ENCODE results near the gene TRABD2A.

DNA sequence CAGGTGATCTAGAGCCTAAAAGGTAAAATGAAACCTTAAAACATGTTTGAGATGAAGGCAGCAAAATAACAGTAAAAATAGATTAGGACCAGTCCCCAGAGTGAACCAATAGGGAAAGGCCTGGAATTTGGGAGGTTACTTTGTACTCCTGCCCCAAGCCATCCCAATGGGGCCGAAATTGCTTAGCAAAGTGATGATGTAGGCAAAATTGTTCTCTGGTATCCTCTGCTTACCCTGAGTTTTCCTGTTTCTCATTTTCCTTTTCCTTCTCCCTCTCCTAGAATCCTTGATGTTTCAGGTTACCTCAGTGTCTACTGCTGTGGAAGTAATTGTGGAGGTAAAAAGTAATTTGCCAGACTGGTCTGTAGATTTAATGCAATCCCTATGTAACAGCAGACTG lies 92.9 kb downstream of the TRABD2A start:
- TF ChIP-seq CTCF (IDR thresholded peaks at IDR 0.05 in 2 of 3, conservative IDR thresholded peaks at IDR 0.05 in 1 of 3; ENCODE audit: borderline replicate concordance in 1 of 3, insufficient read depth in 1 of 3, low read depth in 2 of 3, low read length in 2 of 3), result no peak
- no peak for TF ChIP-seq POLR2A (IDR thresholded peaks at IDR 0.05; ENCODE audit: borderline replicate concordance, extremely low read depth, insufficient read depth, insufficient read length)
- no peak for TF ChIP-seq SRF (IDR thresholded peaks at IDR 0.05; ENCODE audit: low read depth)
- TF ChIP-seq, protein P1, sequence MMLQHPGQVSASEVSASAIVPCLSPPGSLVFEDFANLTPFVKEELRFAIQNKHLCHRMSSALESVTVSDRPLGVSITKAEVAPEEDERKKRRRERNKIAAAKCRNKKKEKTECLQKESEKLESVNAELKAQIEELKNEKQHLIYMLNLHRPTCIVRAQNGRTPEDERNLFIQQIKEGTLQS (IDR thresholded peaks at IDR 0.05), result no peak
- no peak for TF ChIP-seq SP1 (IDR thresholded peaks at IDR 0.05; ENCODE audit: low read depth)
- no peak for TF ChIP-seq EZH2 (IDR thresholded peaks at IDR 0.05)
- no peak for TF ChIP-seq ZBTB33 (IDR thresholded peaks at IDR 0.05; ENCODE audit: extremely low read depth, insufficient replicate concordance, low read length)
- TF ChIP-seq, protein P2, sequence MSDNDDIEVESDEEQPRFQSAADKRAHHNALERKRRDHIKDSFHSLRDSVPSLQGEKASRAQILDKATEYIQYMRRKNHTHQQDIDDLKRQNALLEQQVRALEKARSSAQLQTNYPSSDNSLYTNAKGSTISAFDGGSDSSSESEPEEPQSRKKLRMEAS (IDR thresholded peaks at IDR 0.05), result no peak
- TF ChIP-seq YY1 (IDR thresholded peaks at IDR 0.05; ENCODE audit: extremely low read depth, insufficient replicate concordance, low read depth, low read length), result no peak
- no peak for TF ChIP-seq TCF7L2 (IDR thresholded peaks at IDR 0.05; ENCODE audit: borderline replicate concordance, extremely low read depth, insufficient read depth, insufficient read length)
- no peak for TF ChIP-seq JUND (IDR thresholded peaks at IDR 0.05)
